Tongue (tissue), 2 donors: Measurements from ENCODE around the gene BBS7. TPM values are rescaled to one million over a fixed set of nuclear protein-coding genes. Genes with fewer than 3 reads are reported as not detected.

ENCODE experiments used
- DNase-seq: peaks from one replicate; pipeline ENCODE4 v3.0.0-alpha.2; 2015
- total RNA-seq: library from RNA; depleted of rRNA; stranded (reverse); fragments of >200 nt; gene quantifications from one replicate; pipeline ENCODE4 v1.2.3, GENCODE V29; 2014

The BBS7 gene
- total RNA-seq, 1 donor from 2014 or later = 9.0 TPM

GRCh38 chr4:121791481-121791880, 78.8 kb downstream of the BBS7 start:
- no peak for DNase-seq

- DNase-seq = no peak
Measured at GRCh38 chr4:121790976-121791375, 79.3 kb downstream of the BBS7 start.

GRCh38 chr4:121789960-121790829, 80.1 kb downstream of the BBS7 start:
- DNase-seq = peak; percentile 15

GRCh38 chr4:121789455-121789854, 80.8 kb downstream of the BBS7 start:
- no peak for DNase-seq

- DNase-seq = no peak
Measured at GRCh38 chr4:121788896-121789295, 81.4 kb downstream of the BBS7 start.

- DNase-seq = no peak
Measured at GRCh38 chr4:121786221-121786620, 84.1 kb downstream of the BBS7 start.

DNA sequence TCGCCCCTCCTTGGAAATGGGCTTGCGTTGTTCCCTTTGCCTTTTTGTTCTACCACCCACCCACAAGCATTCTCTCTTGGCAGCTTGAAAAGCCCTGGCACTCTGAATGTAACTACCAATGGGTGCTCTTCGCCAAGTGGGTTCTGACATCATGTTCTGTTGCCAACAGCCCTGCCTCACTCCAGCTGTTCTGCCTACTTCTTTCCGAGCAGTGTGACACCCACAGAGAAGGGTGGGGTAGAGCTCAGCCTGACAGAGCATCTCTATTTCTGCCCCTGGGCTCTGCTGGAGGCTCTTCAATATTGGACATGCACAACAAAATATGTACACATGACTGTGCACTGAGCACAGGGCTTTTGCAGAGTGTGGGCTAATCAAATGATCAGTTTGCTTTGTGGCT, 84.8 kb downstream of the BBS7 start:
- peak; percentile 65 for DNase-seq

DNA sequence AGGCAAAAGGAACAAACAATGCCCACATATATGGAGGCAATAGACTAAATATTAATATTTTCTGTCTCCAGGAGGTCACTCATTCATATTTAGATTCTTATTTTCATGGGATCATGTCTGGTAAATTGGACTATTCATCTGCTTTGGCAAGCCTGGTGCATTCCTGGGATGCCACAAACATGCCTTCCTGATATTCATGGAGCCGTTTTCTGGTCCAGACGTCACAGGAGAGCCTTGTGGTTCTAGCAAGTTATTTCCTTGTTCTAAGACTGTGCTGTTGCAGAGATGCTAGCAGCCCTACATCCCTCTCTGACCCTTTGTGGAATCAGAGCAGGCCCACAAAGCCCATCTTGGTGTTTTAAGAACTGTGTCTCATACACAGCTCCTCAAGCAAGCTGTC, 85.3 kb downstream of the BBS7 start:
- DNase-seq = peak; percentile 50

DNA sequence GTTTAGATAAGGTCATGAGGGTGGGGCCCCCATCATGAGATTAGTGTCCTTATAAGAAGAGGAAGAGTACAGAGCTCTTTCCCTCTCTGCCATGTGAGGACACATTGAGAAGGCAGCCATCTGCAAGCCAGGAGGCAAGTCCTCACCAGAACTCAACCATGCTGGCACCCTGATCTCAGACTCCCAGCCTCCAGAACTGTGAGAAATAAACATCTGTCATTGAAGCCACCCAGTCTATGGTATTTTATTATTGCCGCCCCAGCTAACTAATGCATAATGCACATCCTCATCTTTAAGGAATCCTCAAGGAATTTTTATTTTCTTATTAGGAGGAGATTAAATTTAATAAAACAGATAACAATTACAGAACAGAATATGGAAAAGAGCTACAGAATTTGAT, 85.9 kb downstream of the BBS7 start:
- no peak for DNase-seq

DNA sequence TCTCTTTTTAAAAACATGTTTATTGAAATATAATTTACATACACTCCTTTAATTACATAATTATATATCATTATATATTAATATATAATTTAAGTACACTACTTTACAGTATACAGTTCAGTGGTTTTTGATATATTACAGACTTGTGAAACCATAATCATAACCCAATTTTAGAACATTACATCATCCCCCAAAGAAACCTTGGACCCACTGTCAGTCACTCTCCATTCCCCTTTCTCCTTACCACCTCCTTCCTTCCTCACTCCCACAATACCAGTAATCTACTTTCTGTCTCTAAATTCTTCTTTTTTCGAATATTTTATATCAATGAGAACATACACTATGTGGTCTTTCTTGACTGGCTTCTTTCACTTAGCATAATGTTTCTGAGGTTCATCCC, 87.1 kb downstream of the BBS7 start:
- no peak for DNase-seq

DNA sequence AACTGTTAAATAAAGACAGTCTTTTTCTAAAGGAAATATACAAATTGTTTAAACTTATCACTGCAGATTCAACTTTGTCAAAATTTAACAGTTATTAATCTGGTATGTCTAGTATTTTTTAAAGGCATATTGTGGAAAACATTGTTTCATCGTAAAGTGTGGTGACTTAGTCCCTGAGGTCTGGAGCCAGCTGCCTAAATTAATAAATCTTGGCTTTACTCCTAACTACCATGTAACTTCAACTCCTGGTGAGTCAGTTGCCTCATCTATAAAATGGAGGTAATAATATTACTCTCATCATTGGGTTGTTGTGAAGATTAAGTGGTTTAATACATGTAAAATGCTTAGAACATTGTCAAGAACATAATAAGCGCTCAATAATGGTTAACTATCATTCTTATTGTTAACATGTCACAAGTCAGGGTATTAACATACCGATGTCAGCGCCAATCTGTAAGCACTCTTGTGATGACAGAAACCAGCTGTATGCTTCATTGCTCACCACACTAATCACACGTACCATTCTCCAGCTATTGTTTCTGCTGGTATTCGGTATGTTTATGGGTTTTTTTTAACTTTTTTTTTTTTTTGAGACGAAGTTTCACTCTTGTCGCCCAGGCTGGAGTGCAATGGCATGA, 91.2 kb downstream of the BBS7 start:
- peak; percentile 39 for DNase-seq

DNA sequence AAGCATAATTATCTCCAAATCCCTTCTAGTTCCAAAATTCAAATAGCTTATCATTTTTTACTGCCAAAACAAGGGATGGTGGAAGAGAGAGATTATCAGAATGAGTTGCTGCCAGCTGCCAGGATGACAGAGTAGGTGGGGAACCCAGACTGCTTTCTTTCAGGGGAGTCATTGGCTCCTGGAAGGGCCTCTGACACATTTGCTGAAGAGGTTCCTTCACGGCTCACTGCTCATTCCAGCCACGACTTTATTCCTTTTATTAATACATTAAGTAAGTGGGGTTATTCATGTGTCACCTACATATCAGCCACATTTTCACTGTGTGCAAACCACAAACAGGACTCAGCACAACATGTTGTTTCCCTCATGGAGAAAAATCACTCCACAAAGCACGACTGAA, 92.6 kb downstream of the BBS7 start:
- DNase-seq = no peak

- no peak for DNase-seq
Measured at GRCh38 chr4:121776610-121777401, 93.5 kb downstream of the BBS7 start.

Other genes starting within 250 kb of the BBS7 start
- gene ANXA5, start 173.5 kb downstream of the BBS7 start, total RNA-seq = 198 TPM
- gene SMIM43, start 105.3 kb downstream of the BBS7 start, total RNA-seq = 4.1 TPM
- gene EXOSC9, start 69.2 kb downstream of the BBS7 start, total RNA-seq = 23.0 TPM
- 26.6 TPM for gene CCNA2, start 46.6 kb downstream of the BBS7 start, total RNA-seq
- gene TRPC3, start 81.6 kb upstream of the BBS7 start, total RNA-seq = 0.82 TPM